ENCODE measurements around the gene ACP1. TPM values are rescaled to one million over a fixed set of nuclear protein-coding genes. Genes with fewer than 3 reads are reported as not detected.

The ACP1 gene
- total RNA-seq, 1 donor from 2014 or later: 236 TPM

- Mint-ChIP-seq H3K27ac (no peak overlapping the region), H3K27me3 (ENCODE audit: insufficient read depth, low read depth) (no peaks in the 10 kb centered on the region), H3K4me3 (no peak overlapping the region), H3K9me3 (peaks cover 18% of the 10 kb centered on the region), H3K4me1 (peaks cover 6% of the 10 kb centered on the region), H3K36me3 (peaks cover 20% of the 10 kb centered on the region)
- H3K79me2 ChIP-seq (ENCODE audit: low read depth): no peaks in the 10 kb centered on the region
- no peak overlapping the region for H3K27ac ChIP-seq
- H2AFZ ChIP-seq (replicated peaks): no peak overlapping the region
- no peaks in the 10 kb centered on the region for H3F3A ChIP-seq (ENCODE audit: low read depth)
- no peak overlapping the region for H3K9ac ChIP-seq
- H3K9me3 ChIP-seq (ENCODE audit: low read depth): peaks cover 8% of the 10 kb centered on the region
- H3K4me3 ChIP-seq: no peak overlapping the region
- TF ChIP-seq EZH2 (IDR thresholded peaks at IDR 0.05) (no peak), EZH2phosphoT487 (IDR thresholded peaks at IDR 0.05) (no peak), CTCF (IDR thresholded peaks at IDR 0.05) (no peak)
- no peaks in the 10 kb centered on the region for H3K36me3 ChIP-seq
- no peaks in the 10 kb centered on the region for H3K27me3 ChIP-seq
- no peaks in the 10 kb centered on the region for H4K20me1 ChIP-seq (ENCODE audit: low read depth)
- no peaks in the 10 kb centered on the region for H3K4me1 ChIP-seq
- no peak for DNase-seq (ENCODE audit: low spot score)
- no peak overlapping the region for H3K4me2 ChIP-seq
These were observed 10.5 kb upstream of the ACP1 start for GRCh38 chr2:254241-254640.

GRCh38 chr2:255195-255594 is 9.6 kb upstream of the ACP1 start:
- no peak overlapping the region for H3K27ac ChIP-seq
- no peaks in the 10 kb centered on the region for H3K4me1 ChIP-seq
- TF ChIP-seq EZH2 (IDR thresholded peaks at IDR 0.05): no peak
- TF ChIP-seq EZH2phosphoT487 (IDR thresholded peaks at IDR 0.05): no peak
- TF ChIP-seq CTCF (IDR thresholded peaks at IDR 0.05): no peak
- Mint-ChIP-seq H3K27ac (no peak overlapping the region), H3K27me3 (ENCODE audit: insufficient read depth, low read depth) (no peaks in the 10 kb centered on the region), H3K36me3 (peaks cover 26% of the 10 kb centered on the region), H3K4me3 (no peak overlapping the region), H3K4me1 (peaks cover 6% of the 10 kb centered on the region), H3K9me3 (peaks cover 24% of the 10 kb centered on the region)
- DNase-seq (ENCODE audit: low spot score): no peak
- H2AFZ ChIP-seq (replicated peaks): no peak overlapping the region
- H3F3A ChIP-seq (ENCODE audit: low read depth): no peaks in the 10 kb centered on the region
- no peaks in the 10 kb centered on the region for H3K36me3 ChIP-seq
- no peak overlapping the region for H3K4me3 ChIP-seq
- no peak overlapping the region for H3K4me2 ChIP-seq
- H4K20me1 ChIP-seq (ENCODE audit: low read depth): no peaks in the 10 kb centered on the region
- H3K9me3 ChIP-seq (ENCODE audit: low read depth): peaks cover 8% of the 10 kb centered on the region
- no peak overlapping the region for H3K9ac ChIP-seq
- no peaks in the 10 kb centered on the region for H3K79me2 ChIP-seq (ENCODE audit: low read depth)
- no peaks in the 10 kb centered on the region for H3K27me3 ChIP-seq

GRCh38 chr2:256094-256493 is 8.7 kb upstream of the ACP1 start:
- Mint-ChIP-seq H3K9me3 (peaks cover 32% of the 10 kb centered on the region), H3K4me1 (peaks cover 6% of the 10 kb centered on the region), H3K27ac (no peak overlapping the region), H3K36me3 (peaks cover 35% of the 10 kb centered on the region), H3K4me3 (no peak overlapping the region), H3K27me3 (ENCODE audit: insufficient read depth, low read depth) (no peaks in the 10 kb centered on the region)
- Histone ChIP-seq H3K4me1 (no peaks in the 10 kb centered on the region), H3K9me3 (ENCODE audit: low read depth) (peaks cover 8% of the 10 kb centered on the region), H3K79me2 (ENCODE audit: low read depth) (no peaks in the 10 kb centered on the region), H3K4me2 (no peak overlapping the region), H3F3A (ENCODE audit: low read depth) (no peaks in the 10 kb centered on the region), H3K4me3 (no peak overlapping the region), H3K27ac (no peak overlapping the region), H3K36me3 (no peaks in the 10 kb centered on the region), H3K27me3 (no peaks in the 10 kb centered on the region), H3K9ac (no peak overlapping the region), H2AFZ (replicated peaks) (no peak overlapping the region), H4K20me1 (ENCODE audit: low read depth) (no peaks in the 10 kb centered on the region)
- TF ChIP-seq CTCF (IDR thresholded peaks at IDR 0.05) (no peak), EZH2phosphoT487 (IDR thresholded peaks at IDR 0.05) (no peak), EZH2 (IDR thresholded peaks at IDR 0.05) (no peak)
- no peak for DNase-seq (ENCODE audit: low spot score)
